ENCODE measurements around the gene LAPTM5.

LAPTM5 gene

DNA sequence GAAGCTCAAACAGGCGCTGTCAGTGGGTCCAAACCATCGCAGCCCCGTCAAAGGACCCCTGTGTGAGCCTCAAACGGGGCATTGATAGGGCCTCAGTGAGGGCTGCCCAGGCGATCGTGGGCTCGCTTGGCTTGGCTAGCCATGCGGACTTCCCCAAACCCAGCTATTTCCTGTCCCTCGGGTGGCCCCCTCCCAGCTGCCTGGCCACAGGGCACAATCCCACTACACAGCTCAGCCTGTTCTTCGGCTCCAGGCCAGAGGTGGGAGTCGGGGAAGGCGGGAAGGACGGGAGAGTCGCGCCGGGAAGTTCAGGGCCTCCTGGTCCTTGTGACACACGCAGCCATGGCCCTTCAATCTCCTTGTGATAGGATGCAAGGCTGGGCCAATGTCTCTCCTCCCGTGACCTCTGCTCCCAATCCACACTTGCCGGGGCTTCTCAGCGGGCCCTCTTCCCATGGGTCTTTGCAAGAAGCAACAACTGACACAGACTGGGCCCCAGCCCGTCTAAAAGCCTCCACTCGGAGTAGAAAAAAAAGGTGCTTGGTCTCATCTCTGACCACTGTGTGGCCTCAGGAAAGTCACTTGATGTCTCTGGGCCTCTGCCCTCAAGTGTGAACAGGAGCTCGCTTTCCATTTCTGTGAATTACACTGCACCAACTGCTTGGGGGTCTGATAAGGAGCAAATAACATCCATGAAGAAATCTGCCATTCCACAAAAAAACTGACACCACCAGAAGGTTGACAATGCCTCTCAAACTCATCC is 27.0 kb downstream of the LAPTM5 start:
- DNase-seq (ENCODE audit: low read depth, low spot score) = no peak

DNA sequence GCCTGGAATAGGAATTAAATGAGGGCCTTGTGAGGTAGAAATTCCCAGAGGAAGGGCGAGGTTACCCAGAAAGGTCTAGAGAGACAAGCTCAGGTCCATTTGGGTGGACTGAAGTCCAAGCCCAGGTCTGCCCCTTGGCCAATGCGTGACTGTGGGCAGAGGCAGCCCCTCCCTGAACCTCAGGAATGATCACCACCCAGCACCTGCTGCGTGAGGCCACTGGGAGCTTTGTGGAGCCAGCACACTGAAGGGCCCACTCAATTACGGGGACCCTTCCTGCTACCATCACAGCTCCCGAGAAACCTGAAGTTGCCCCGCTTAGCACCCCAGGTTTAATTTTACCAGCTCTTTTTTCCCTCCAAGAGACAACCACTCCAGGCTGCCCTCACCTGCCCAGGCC is 27.7 kb downstream of the LAPTM5 start:
- no peak for DNase-seq (ENCODE audit: low read depth, low spot score)

DNA sequence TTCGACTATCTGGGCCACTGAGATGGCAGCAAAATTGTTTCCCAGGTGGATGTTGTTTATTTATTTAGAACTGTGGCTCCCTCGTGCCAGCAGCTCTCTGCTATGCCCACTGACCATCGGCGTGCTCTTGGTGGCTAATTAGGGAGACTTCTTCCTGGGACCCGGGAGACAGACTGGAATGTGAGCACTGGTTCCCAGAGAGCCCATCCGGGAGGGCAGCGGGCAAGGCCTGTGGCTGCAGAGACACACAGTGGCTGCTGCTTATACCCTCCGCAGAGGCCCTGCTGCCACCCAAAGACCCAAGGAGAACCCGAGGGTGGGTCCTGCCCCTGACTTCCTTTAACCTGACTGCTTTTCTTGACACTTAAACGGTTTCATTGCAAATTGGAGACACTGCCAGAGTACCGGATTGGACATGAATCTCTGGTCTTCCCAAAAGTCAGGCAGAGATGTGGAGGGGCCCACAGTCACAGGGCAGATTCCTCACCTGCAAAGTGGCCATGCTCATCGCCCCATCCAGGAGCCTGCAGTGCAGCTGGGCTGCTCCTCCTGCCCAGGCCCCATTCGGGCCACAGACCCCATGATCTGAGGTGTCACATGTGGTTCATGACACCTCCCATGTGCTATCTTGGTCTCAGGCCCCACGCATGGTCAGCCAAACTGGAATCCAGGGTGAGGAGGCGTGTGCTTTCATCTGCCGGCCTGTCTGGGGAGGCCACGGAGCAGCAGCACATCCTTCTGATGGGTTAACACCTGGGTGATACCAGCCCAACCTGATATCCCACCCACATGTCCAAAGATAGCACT is 28.5 kb downstream of the LAPTM5 start:
- no peak for DNase-seq (ENCODE audit: low read depth, low spot score)

DNA sequence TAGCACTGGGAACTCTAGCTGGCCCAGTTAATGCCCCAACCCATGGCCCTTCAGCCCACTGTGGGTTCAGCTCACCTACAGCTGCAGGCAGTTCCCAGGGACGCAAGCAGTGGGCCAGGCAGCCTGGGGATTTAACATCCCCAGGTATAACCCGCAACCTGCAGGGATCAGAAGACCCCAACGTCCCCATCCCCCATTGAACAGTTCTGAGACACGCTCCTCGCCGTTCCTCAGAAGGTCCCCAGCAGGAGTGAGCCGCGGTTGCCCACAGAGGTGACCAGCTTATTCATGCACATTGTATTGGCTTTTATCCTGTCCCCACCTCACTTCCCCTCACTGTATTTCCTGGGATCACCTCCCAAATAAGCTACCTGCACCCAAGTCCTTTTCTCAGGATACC is 29.2 kb downstream of the LAPTM5 start:
- DNase-seq (ENCODE audit: low read depth, low spot score) = no peak

DNA sequence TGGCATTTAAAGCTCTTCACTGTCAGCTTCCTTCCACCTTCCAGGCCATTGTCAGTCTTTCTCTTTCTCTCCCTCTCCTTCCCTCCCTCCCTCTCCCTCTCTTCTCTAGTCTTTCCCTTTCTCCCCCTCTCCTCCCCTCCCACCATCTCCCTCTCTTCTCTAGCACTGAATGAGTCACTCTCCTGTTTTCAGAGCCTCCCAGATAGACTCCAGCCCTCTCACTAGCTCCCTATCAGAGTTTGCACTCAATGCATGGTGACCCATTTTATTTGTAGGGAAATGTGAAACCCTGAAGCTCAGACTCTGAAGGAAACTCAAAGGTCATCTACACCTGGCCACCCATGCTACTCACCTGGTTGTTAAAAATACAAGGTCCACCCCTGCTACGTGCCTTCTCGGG is 29.8 kb downstream of the LAPTM5 start:
- DNase-seq (ENCODE audit: low read depth, low spot score) = peak; percentile 71

DNA sequence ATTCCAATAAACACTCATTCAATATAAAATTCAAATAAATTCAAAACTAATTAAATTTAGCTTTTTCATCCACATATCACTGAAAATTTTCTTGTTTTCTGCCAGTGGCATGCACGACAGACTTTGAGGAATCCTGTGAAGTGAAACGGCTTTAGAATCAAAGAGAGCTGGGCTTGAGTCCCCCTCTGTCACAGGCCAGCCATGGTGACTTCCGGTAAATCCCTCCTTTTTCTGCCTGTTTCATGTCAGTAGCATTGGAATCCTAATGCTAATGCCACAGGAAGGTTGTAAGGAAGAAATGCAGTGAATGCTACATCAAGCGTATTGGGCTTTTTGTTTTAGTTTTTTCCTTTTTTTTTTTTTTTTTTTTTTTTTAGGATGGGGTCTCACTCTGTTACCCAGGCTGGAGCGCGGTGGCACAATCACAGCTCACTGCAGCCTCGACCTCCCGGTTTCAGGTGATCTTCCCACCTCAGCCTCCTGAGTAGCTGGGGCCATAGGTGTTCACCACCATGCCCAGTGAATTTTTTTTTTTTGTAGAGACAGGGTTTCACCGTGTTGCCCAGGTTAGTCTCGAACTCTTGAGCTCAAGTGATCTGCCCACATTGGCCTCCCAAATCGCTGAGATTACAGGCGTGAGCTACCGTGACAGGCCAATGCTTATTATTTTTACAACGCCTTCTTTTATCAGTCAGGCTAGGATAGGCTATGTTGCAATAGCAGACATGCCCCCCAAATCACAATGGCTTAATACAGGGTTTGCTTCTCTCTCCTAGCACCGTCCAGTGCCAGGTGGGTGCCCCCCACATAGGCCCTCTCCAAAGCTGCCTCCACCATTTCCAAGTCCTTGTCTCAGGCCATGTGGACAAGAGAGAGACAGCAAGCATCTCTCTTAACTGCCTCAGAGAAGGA is 30.5 kb downstream of the LAPTM5 start:
- DNase-seq (ENCODE audit: low read depth, low spot score) = no peak

DNA sequence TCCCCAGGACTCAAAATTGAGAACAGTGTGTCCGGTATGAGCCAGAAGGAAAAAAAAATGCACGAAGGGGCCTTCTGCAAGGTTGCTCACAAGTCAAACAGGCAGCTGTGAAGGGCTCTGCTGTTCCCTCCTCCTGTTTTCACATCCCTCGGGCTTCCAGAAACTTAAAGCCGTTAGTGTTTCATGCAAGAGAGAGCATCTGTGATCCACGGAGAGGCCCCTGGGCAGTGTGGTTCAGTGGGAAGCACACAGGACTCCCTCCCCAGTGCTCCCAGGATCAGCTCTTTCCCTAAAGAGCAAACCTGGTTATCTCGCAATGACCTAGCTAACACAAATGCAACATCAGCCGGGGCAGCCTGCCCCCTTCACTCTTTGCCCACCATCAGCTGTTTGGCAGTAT is 31.3 kb downstream of the LAPTM5 start:
- no peak for DNase-seq (ENCODE audit: low read depth, low spot score)

DNA sequence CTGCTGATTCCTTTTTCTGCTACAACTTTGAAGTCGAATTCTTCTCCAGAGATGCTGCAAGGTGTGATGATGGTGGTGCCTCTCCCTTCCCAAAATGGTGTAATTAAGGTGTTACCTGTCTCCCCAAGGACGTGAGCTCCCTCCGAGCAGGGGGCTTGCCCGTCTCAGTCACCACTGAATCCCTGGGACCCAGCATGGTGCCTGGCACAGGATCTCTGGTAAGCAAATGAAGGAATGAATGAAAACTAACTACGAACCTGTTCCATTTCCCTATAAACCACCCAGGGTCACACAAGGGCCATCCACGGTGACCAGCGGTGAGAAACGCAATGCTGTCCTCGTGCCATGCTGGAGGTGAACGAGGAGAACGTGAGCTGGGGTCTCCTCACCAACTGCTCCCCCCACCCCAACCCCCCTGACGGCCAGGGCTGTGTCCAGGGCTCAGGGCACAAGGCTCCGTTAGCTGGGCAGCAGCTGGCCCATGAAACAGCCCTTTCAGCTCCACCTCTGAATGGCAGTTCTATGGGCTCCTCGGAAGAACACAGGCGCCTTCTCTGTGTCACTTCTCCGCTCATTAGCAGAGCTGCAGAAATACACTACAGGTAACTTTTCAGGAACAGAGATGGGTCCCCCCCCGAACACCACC is 32.0 kb downstream of the LAPTM5 start:
- DNase-seq (ENCODE audit: low read depth, low spot score) = no peak

DNA sequence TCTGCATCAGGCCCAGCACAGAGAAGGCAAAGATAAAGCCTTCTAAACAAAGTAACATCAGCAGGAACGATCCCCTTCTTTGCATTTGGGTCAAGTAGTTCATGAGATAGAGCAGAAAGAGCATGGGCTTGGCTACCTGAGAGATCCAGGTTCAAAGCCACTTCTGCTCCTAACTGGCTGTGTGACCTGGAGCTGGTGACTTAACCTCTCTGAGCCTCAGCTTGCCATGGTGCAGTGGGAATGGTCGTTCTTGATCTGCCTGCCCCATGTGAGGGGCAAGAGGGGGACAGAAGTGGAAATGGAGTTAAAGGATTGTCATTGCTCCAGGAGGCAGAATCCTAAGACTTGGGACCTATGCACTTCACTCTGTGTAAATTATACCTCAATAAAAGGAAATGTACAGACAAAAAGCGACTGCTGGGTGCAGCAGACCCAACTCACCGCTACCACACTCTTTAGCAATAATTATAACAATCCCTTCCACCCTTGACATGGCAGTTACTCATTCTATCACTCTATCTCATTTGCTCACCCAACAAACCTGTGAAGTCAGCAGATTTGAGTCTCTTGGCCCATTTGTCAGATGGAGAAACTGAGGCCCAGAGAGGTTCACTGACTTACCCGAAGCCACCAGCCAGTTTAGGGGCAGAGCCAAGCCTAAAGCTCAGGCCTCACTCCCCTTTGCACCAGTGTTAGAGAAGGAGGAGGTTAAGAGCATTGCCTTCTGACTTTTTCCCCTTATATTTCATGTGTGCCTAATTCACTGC is 32.7 kb downstream of the LAPTM5 start:
- no peak for DNase-seq (ENCODE audit: low read depth, low spot score)

DNA sequence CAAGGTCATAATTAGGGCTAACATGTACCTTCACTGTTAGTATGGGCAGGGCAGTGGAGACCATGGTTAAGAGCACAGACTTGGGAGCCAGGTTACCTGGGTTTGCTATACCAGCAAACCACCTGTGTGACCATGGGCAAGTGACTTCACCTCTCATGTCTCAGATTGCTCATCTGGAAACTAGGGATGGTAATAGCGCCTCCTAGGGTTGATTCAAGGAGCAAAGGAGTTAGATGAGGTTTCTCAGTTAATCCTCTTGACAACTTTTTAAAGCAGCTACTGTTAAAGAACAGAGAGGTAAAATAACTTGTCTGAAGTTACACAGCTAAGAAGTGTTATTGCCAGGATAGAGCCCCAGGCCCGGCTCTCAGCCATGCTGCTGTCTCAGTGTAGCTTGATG is 33.4 kb downstream of the LAPTM5 start:
- DNase-seq (ENCODE audit: low read depth, low spot score) = no peak

DNA sequence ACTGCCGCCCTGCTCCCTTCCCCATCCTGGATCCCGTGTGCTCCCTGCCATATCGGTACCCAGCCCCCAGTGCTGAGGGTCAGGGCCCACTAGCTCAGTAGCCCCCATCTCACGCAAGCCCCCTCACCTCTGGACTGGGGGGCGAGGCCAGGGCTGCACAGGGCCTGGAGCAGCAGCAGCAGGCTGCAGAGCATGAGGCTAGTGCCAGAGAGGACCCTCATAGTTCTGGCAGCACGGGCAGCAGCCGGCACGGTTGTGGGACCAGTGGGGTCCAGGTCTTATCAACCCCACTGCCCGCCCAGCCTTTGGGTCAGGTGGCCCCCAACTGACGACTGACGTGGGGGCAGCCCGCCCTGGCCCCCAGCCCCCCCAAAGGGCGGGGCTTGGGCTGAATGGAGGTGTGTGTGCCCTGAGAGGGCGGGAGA is 34.2 kb downstream of the LAPTM5 start, which contains the start of gene MATN1:
TSS of gene MATN1 (minus strand) at position 255 of the 425 bp plus-strand sequence. CDS start at position 221, 34 bp downstream.
- no peak for DNase-seq (ENCODE audit: low read depth, low spot score)

DNA sequence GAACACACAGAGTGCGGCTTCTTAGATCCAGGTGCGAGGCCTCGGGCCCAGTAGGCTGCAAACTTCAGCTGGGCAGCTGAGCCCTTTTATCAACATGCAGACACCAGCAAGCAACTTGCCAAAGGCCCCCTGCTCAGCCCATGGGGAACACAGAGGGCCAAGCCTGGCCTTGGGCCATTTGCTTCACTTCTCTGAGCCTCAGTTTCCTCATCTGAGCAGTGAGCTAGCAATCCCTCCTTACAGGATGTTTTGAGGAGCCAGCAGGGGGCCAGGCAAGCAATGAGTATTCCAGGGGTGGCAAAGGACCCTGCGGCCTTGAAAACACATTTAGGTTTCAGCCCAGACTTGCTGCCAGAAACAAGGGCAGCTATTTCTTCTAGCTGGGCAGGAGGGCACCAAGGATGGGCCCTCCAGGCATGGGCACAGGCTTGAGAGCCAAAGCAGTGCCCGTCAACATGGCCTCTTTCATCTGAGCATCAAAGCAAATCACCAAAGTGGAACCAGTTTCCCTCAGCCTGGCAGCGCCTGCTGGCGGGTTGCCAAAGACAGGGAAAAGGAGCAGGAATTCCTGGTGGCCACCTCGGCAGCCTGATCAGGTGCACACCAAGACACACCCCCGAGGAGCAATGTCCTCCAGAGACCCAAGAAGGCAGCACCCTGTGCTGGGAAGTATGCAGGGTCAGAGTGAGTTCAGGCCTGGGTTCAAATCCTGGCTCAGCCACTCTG is 35.6 kb downstream of the LAPTM5 start:
- DNase-seq (ENCODE audit: low read depth, low spot score) = peak; percentile 48

DNA sequence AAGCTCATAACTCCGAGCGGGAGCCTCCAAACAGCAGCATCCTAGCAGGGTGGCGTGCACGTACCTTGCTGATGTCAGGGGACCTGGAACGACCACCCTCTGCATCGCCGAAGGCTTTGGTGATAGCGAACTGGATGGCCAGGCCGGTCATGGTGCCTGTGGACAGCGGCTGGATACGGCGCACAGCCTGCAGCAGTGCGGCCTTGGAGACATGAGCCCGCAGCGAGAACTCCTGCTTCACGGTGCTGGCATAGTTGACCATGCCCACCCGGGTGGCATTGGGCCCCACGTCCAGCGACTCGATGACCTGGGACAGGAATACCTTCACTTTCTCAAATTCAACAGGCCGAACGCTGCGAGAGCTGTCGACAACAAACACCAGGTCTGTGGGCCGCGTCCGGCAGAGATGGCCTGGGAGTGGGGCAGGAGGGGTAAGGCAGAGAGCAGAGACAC is 36.2 kb downstream of the LAPTM5 start:
- no peak for DNase-seq (ENCODE audit: low read depth, low spot score)

DNA sequence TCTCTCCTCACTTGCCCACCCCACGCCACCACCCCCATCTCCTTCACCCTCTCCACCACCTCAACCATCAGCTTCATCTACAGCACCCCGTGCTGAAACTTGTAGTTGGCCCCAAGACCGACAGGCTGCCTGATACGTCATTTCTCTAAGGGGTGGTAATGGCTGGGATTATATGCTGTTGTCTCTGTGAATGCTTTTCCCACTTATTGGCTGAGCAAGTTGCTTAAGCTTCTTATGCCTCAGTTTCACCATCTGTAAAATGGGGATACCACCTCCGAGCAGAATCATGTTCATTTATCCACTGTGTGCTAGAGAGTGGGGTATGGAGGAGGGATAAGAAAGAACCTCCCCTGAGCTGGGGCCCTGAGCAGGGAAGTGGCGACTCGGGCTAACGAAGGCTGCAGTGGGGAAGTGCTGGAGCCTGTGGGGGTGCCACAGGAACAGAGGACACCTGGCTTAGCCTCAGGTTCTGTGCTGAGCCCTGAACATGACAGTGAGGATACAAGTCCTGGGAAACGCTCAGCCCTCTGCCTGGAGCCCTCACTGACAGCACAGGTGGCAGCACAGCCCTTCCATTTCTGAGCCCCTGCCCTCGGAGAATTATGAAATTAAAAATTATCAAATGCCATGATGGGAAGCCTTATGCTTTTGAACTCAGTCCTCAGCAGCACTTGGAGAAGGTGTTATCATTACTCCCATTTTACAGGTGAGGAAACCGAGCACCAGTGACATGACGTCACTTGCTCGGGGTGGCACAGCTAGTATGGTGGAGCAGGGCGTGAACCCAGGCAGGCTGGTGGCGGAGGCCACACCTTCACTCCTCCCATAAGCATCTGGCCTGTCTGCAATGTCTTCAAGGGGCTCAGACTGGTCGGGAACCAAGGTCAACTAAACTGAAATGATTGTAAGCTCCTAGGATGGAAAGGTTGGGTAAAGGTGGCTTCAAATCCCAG is 37.0 kb downstream of the LAPTM5 start:
- no peak for DNase-seq (ENCODE audit: low read depth, low spot score)

DNA sequence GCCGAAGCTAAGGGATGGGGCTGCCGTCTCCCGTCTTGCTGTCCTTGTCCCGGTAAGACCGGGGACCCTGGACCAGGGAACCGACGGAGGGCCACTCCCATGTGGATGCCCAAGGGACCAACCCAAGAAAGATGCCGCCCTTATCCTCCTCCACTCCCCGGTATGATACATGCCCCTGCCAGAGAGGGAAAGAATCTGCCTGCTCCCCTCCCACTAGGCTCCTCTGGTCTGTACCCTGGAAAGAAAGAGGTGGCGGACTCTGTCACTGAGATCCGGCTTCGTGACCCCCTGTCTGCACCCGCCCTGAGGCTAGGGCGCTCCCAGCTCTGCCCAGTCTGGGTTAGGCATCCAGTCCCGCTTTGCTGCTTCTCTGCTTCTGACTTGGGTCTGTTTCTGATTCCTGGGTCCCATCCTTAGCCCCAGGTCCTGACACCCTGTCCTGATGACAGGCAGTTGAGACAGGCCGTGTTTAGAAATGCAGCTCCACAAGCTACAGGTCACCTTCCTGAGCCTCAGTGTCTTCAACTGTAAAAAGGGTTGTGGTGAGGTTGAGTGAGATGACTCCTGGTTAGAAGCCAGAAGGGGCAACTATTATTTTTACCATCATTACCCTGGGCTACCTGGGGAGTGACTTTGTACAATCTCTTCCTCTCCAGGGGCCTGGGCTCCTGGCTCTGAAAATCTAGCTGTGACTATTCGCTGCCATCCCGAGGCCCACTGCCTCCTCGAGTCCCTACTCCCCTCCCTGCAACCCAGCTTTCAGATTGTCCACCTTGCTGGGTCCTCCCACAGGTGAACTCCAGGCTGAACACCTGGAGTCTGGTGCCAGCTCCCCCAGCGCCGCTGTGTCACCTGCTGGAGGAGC is 37.9 kb downstream of the LAPTM5 start:
- DNase-seq (ENCODE audit: low read depth, low spot score) = no peak

DNA sequence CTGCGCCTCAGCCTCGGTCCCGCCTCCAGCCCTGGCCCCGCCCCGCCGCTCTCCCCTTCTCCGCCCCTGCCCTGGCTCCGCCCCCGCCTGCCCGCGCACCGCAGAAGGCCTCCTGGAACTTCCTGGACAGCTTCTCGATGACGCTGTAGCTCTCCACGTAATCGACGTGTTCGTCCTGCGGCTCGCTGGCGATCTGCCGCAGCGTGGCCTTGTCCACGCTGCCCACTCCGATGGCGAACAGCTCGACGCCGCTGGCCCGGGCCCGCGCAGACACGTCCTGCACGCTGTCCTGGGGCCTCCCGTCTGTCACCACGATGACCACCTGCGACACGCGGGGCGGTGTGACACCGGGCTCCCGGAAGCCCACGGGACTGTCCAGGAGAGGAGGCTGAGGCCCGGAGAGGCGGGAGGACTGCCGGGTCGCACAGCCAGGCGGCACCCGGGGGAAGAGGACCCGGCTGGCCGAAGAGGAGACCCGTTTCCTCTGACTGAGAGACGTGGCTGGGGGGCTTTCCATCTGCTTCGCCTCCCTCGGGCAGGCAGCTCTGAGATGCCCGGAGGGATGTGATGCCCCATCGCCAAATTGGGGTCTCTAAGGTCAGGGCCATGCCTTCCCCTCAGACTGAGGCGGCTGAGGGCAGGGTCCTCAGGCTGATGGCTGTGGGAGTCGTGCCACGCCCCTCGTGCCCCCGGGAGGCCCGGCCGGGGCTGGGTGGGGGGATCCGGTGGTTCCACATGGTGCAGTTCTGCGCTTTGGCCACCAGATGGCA is 38.8 kb downstream of the LAPTM5 start:
- peak; percentile 99 for DNase-seq (ENCODE audit: low read depth, low spot score)

DNA sequence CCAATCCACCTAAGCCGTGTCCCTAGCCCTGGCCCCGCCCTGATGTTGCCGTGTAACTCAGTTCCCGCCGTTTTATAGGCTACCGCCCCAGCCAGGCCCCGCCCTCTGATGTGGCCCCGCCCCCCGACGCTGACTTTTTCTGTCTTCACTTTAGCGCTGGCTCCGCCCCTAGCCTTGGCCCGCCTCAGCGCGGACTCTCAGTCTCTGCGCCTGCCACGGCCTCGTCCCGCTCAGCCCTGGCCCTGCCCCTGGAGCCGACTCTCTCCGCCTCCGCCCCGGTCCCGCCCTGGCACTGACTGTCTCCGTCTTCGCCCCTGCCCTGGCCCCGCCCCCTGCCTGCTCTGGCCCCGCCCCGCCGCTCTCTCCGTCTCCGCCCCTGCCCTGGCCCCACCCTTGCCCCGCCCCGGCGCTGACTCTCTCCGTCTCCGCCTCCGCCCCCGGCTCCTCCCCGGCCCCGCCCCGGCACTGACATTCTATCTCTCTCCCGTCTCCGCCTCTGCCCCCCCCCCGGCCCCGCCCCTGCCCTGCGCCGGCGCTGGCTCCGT is 39.4 kb downstream of the LAPTM5 start:
- peak; percentile 99 for DNase-seq (ENCODE audit: low read depth, low spot score)

All from astrocyte of the hippocampus (primary cell).